IMR-90 (cell line): ENCODE measurements around the gene ALG6. TPM values are rescaled to one million over a fixed set of nuclear protein-coding genes. Genes with fewer than 3 reads are reported as not detected.

Experiments used
- ATAC-seq: fragments of 200-7000 bp; cut with Tn5 transposase; 2 replicates; pipeline ENCODE4 v1.9.1; 2020; ENCODE audit warnings: low read depth, mild to moderate bottlenecking, moderate library complexity
- BruUV-seq: library from RNA; stranded (reverse); fragments of 400-500 nt; replicated peaks from 2 replicates; lab custom pipeline; 2021; lab: Mats Ljungman, UMichigan
- CTCF ChIA-PET: fragments of 300-600 bp; formaldehyde crosslinking; extraction: SDS; loops from one replicate; lab custom pipeline; 2021; ENCODE audit warnings: antibody characterized with exemption; lab: Yijun Ruan, JAX
- POLR2A ChIA-PET: fragments of 300-600 bp; sonication (Branson Sonifier 250); formaldehyde crosslinking; loops from one replicate; lab custom pipeline; 2022; ENCODE audit warnings: antibody characterized with exemption; ENCODE audit not compliant: unreplicated experiment; lab: Charles Lee
- DNase-seq: peaks from one replicate; pipeline ENCODE4 v3.0.0; 2013
- H2AFZ ChIP-seq: replicated peaks from 2 replicates; pipeline ENCODE3; 2013; ENCODE audit warnings: low read length, mild to moderate bottlenecking; ENCODE audit not compliant: poor library complexity
- H2AK5ac ChIP-seq: 2 replicates; pipeline ENCODE4 v1.6.1; 2013; ENCODE audit warnings: low read depth, low read length, inconsistent platforms
- H2AK9ac ChIP-seq: replicated peaks from 2 replicates; pipeline ENCODE3; 2013; ENCODE audit warnings: mild to moderate bottlenecking, low read depth, low read length, moderate library complexity; ENCODE audit not compliant: poor library complexity
- H2BK120ac ChIP-seq: 2 replicates; pipeline ENCODE4 v1.6.1; 2013; ENCODE audit warnings: low read depth, low read length, inconsistent platforms
- H2BK15ac ChIP-seq: 3 replicates; pipeline ENCODE4 v1.6.1; 2013; ENCODE audit warnings: low read depth, low read length, inconsistent platforms
- H2BK20ac ChIP-seq: 2 replicates; pipeline ENCODE4 v1.6.1; 2013; ENCODE audit warnings: low read depth, mild to moderate bottlenecking, inconsistent platforms, low read length, moderate library complexity
- H2BK5ac ChIP-seq: 2 replicates; pipeline ENCODE4 v1.6.1; 2013; ENCODE audit warnings: mild to moderate bottlenecking, low read depth, low read length, inconsistent platforms; ENCODE audit not compliant: poor library complexity, severe bottlenecking
- H3K14ac ChIP-seq: replicated peaks from 2 replicates; pipeline ENCODE4 v1.6.1; 2013; ENCODE audit warnings: low read depth, low read length, inconsistent platforms
- H3K18ac ChIP-seq: 2 replicates; pipeline ENCODE4 v1.6.1; 2013; ENCODE audit warnings: low read depth, low read length, control low read depth
- H3K23ac ChIP-seq: 2 replicates; pipeline ENCODE4 v1.6.1; 2013; ENCODE audit warnings: low read depth, low read length, inconsistent platforms
- H3K27ac ChIP-seq: 2 replicates; pipeline ENCODE4 v1.5.1; 2013; ENCODE audit warnings: mild to moderate bottlenecking, control low read depth, low read length; ENCODE audit not compliant: insufficient read depth
- H3K27me3 ChIP-seq: 2 replicates; pipeline ENCODE4 v1.6.1; 2013; ENCODE audit warnings: low read length; ENCODE audit not compliant: control insufficient read depth, insufficient read depth
- H3K36me3 ChIP-seq: 2 replicates; pipeline ENCODE4 v1.6.1; 2013; ENCODE audit warnings: low read length, mixed read lengths; ENCODE audit not compliant: control insufficient read depth, insufficient read depth
- H3K4ac ChIP-seq: 2 replicates; pipeline ENCODE4 v1.6.1; 2013; ENCODE audit warnings: low read depth, low read length, inconsistent platforms
- H3K4me1 ChIP-seq: 2 replicates; pipeline ENCODE4 v1.6.1; 2013; ENCODE audit warnings: low read length, mixed read lengths; ENCODE audit not compliant: control insufficient read depth, insufficient read depth
- H3K4me2 ChIP-seq: 2 replicates; pipeline ENCODE4 v1.6.1; 2013; ENCODE audit warnings: low read depth, mild to moderate bottlenecking, control low read depth, low read length, moderate library complexity
- H3K4me3 ChIP-seq: 2 replicates; pipeline ENCODE4 v1.5.1; 2013; ENCODE audit warnings: low read depth, mild to moderate bottlenecking, control low read depth, low read length, moderate library complexity; ENCODE audit not compliant: insufficient read depth
- H3K56ac ChIP-seq: 2 replicates; pipeline ENCODE4 v1.6.1; 2013; ENCODE audit warnings: low read length, inconsistent platforms; ENCODE audit not compliant: insufficient read depth; ENCODE audit errors: extremely low read depth
- H3K79me1 ChIP-seq, 2 experiments: 2 replicates each; pipeline ENCODE4 v1.6.1; 2013; ENCODE audit warnings: low read length in 2 of 2, inconsistent platforms in 1 of 2, low read depth in 1 of 2
- H3K9ac ChIP-seq: 2 replicates; pipeline ENCODE4 v1.6.1; 2013; ENCODE audit warnings: low read depth, low read length, control low read depth
- H3K9me1 ChIP-seq: 2 replicates; pipeline ENCODE4 v1.6.1; 2013; ENCODE audit warnings: low read length, inconsistent platforms; ENCODE audit not compliant: insufficient read depth
- H3K9me3 ChIP-seq: 2 replicates; pipeline ENCODE4 v1.6.1; 2013; ENCODE audit warnings: low read length; ENCODE audit not compliant: control insufficient read depth, insufficient read depth
- H4K20me1 ChIP-seq: 2 replicates; pipeline ENCODE4 v1.6.1; 2013; ENCODE audit warnings: low read length, inconsistent platforms; ENCODE audit not compliant: insufficient read depth
- H4K5ac ChIP-seq: 2 replicates; pipeline ENCODE4 v1.6.1; 2013; ENCODE audit warnings: mild to moderate bottlenecking, low read depth, low read length, control low read depth
- H4K8ac ChIP-seq, 2 experiments: 2 replicates each; pipeline ENCODE4 v1.6.1; 2013; ENCODE audit warnings: low read depth in 2 of 2, low read length in 2 of 2, control low read depth in 1 of 2, inconsistent platforms in 1 of 2
- H4K91ac ChIP-seq: 2 replicates; pipeline ENCODE4 v1.6.1; 2013; ENCODE audit warnings: low read depth, low read length, inconsistent platforms; ENCODE audit not compliant: insufficient read depth
- BHLHE40 ChIP-seq: fragments of 150-350 bp; IDR thresholded peaks from 2 replicates; pipeline ENCODE4 v1.6.1; 2016; ENCODE audit warnings: mild to moderate bottlenecking, low read depth, low read length
- CEBPB ChIP-seq: IDR thresholded peaks from 2 replicates; pipeline ENCODE4 v1.6.1; 2012; ENCODE audit warnings: low read depth, low read length, improper control_type of control experiment
- CHD1 ChIP-seq: IDR thresholded peaks from 2 replicates; pipeline ENCODE4 v1.6.1; 2012; ENCODE audit warnings: low read depth, low read length, improper control_type of control experiment
- ELK1 ChIP-seq: fragments of 150-350 bp; IDR thresholded peaks from 2 replicates; pipeline ENCODE4 v1.6.1; 2016; ENCODE audit warnings: low read depth, mild to moderate bottlenecking, low read length, moderate library complexity, borderline replicate concordance
- FOS ChIP-seq: fragments of 150-350 bp; IDR thresholded peaks from 2 replicates; pipeline ENCODE4 v1.6.1; 2016; ENCODE audit warnings: low read depth, low read length
- MAFK ChIP-seq: IDR thresholded peaks from 2 replicates; pipeline ENCODE4 v1.6.1; 2012; ENCODE audit warnings: low read depth, low read length, improper control_type of control experiment
- MAZ ChIP-seq: IDR thresholded peaks from 2 replicates; pipeline ENCODE4 v1.6.1; 2012; ENCODE audit warnings: low read depth, mild to moderate bottlenecking, low read length, improper control_type of control experiment, moderate library complexity, borderline replicate concordance
- MXI1 ChIP-seq: IDR thresholded peaks from 2 replicates; pipeline ENCODE4 v1.6.1; 2012; ENCODE audit warnings: low read depth, mild to moderate bottlenecking, low read length, moderate library complexity, borderline replicate concordance
- NFE2L2 ChIP-seq: fragments of 150-350 bp; IDR thresholded peaks from 2 replicates; pipeline ENCODE4 v1.6.1; 2016; ENCODE audit warnings: low read depth, mild to moderate bottlenecking, low read length
- POLR2A ChIP-seq: IDR thresholded peaks from 2 replicates; pipeline ENCODE4 v1.6.1; 2012; ENCODE audit warnings: mild to moderate bottlenecking, low read depth, low read length
- RAD21 ChIP-seq: IDR thresholded peaks from 2 replicates; pipeline ENCODE4 v1.6.1; 2012; ENCODE audit warnings: low read length, improper control_type of control experiment
- RCOR1 ChIP-seq: IDR thresholded peaks from 2 replicates; pipeline ENCODE4 v1.6.1; 2012; ENCODE audit warnings: mild to moderate bottlenecking, low read length, improper control_type of control experiment; ENCODE audit not compliant: insufficient replicate concordance
- RFX5 ChIP-seq: IDR thresholded peaks from 2 replicates; pipeline ENCODE4 v1.8.0; 2012; ENCODE audit warnings: low read depth, mild to moderate bottlenecking, low read length, moderate library complexity
- SMC3 ChIP-seq: fragments of 150-350 bp; IDR thresholded peaks from 2 replicates; pipeline ENCODE4 v1.6.1; 2016; ENCODE audit warnings: low read depth, mild to moderate bottlenecking, antibody characterized with exemption, low read length, moderate library complexity
- WGBS, 2 experiments: methylation state at CpG; one replicate each; pipeline versions ENCODE4 v1.1.5 to v1.1.7; 2013; ENCODE audit warnings: missing lambda C conversion rate in 2 of 2; ENCODE audit not compliant: insufficient read length in 1 of 2; ENCODE audit errors: extremely low coverage in 2 of 2; 5-methylcytosine and 5-hydroxymethylcytosine counted together
- dilution Hi-C: fragments of 300-500 bp; cut with HindIII; formaldehyde crosslinking; loops from one replicate; pipeline ENCODE4 v1.14.3; 2018; ENCODE audit warnings: low sequenced_read_pairs; ENCODE audit not compliant: unreplicated experiment
- in situ Hi-C: fragments of 300-500 bp; cut with MboI; formaldehyde crosslinking; loops from 3 replicates; pipeline ENCODE4 v1.14.3; 2019; ENCODE audit warnings: low sequenced_read_pairs, inconsistent platforms, mixed read lengths
- intact Hi-C: fragments of 100-400 bp; cut with micrococcal nuclease; formaldehyde crosslinking; loops from 2 replicates; pipeline ENCODE4 v1.10.0; 2022
- polyA plus RNA-seq, 3 experiments: library from polyadenylated mRNA; depleted of rRNA; stranded (reverse); fragments of >200 nt; gene quantifications; 2 replicates each; pipeline ENCODE4 v1.2.3, GENCODE V29; 2012; ENCODE audit warnings: low replicate concordance in 1 of 3
- total RNA-seq: library from RNA; depleted of rRNA; stranded (reverse); fragments of >200 nt; gene quantifications from 2 replicates; pipeline ENCODE4 v1.2.3, GENCODE V29; 2012
- TF ChIP-seq, protein P1 (sequence below): fragments of 150-350 bp; IDR thresholded peaks from 2 replicates; pipeline ENCODE4 v1.6.1; 2017; ENCODE audit warnings: mild to moderate bottlenecking, antibody characterized with exemption, low read length, low read depth
- TF ChIP-seq, protein P2 (sequence below): conservative IDR thresholded peaks from 2 replicates; pipeline ENCODE4 v1.5.1; 2012; ENCODE audit warnings: mild to moderate bottlenecking, low read depth, low read length, improper control_type of control experiment

Gene ALG6
- total and polyA plus RNA-seq, 2 of the 4 experiments (the other 2 are of a cell fraction) = 4.8 to 6.5 TPM

GRCh38 chr1:63350320-63350719, 17.1 kb upstream of the ALG6 start:
- CTCF ChIA-PET = no interaction called here
- H2BK15ac ChIP-seq = no peak overlapping the region
- H3K23ac ChIP-seq = no peak overlapping the region
- peaks cover 17% of the 10 kb centered on the region for H3K27me3 ChIP-seq
- no peaks in the 10 kb centered on the region for H3K9me3 ChIP-seq
- H2BK20ac ChIP-seq = no peak overlapping the region
- H3K18ac ChIP-seq = no peak overlapping the region
- no peaks in the 10 kb centered on the region for H4K20me1 ChIP-seq
- H3K9ac ChIP-seq = no peak overlapping the region
- WGBS, 2 experiments = no CpG with 5 or more reads among the region's 5 CpGs
- no peaks in the 10 kb centered on the region for H3K4me1 ChIP-seq
- no peak overlapping the region for H2BK120ac ChIP-seq
- no peak overlapping the region for H2BK5ac ChIP-seq
- H3K79me1 ChIP-seq = no peaks in the 10 kb centered on the region
- no peak overlapping the region for H4K91ac ChIP-seq
- no peak overlapping the region for H4K5ac ChIP-seq
- H2AFZ ChIP-seq = no peak overlapping the region
- in situ Hi-C loops = no loop called here
- no peak overlapping the region for H2AK9ac ChIP-seq
- H3K56ac ChIP-seq = no peak overlapping the region
- H3K4me3 ChIP-seq = no peak overlapping the region
- dilution Hi-C loops = no loop called here
- intact Hi-C loops = no loop called here
- H4K8ac ChIP-seq = no peak overlapping the region
- no peak overlapping the region for H3K4ac ChIP-seq
- POLR2A ChIA-PET = no interaction called here
- DNase-seq (no peak), ATAC-seq (no peak)
- TF ChIP-seq RFX5 = no peak
- TF ChIP-seq MAZ = no peak
- no peak for TF ChIP-seq FOS
- TF ChIP-seq, protein P1, sequence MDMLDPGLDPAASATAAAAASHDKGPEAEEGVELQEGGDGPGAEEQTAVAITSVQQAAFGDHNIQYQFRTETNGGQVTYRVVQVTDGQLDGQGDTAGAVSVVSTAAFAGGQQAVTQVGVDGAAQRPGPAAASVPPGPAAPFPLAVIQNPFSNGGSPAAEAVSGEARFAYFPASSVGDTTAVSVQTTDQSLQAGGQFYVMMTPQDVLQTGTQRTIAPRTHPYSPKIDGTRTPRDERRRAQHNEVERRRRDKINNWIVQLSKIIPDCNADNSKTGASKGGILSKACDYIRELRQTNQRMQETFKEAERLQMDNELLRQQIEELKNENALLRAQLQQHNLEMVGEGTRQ = no peak
- no peak for TF ChIP-seq RCOR1
- no peak for TF ChIP-seq ELK1
- TF ChIP-seq CEBPB = no peak
- no peak for TF ChIP-seq RAD21
- TF ChIP-seq CHD1 = no peak
- TF ChIP-seq POLR2A = no peak
- no peak for TF ChIP-seq BHLHE40
- TF ChIP-seq MAFK = no peak
- no peak for TF ChIP-seq NFE2L2
- TF ChIP-seq, protein P2, sequence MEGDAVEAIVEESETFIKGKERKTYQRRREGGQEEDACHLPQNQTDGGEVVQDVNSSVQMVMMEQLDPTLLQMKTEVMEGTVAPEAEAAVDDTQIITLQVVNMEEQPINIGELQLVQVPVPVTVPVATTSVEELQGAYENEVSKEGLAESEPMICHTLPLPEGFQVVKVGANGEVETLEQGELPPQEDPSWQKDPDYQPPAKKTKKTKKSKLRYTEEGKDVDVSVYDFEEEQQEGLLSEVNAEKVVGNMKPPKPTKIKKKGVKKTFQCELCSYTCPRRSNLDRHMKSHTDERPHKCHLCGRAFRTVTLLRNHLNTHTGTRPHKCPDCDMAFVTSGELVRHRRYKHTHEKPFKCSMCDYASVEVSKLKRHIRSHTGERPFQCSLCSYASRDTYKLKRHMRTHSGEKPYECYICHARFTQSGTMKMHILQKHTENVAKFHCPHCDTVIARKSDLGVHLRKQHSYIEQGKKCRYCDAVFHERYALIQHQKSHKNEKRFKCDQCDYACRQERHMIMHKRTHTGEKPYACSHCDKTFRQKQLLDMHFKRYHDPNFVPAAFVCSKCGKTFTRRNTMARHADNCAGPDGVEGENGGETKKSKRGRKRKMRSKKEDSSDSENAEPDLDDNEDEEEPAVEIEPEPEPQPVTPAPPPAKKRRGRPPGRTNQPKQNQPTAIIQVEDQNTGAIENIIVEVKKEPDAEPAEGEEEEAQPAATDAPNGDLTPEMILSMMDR = no peak
- no peak for TF ChIP-seq SMC3
- no peak for TF ChIP-seq MXI1
- no peaks in the 10 kb centered on the region for H3K36me3 ChIP-seq
- H2AK5ac ChIP-seq = no peak overlapping the region
- H3K27ac ChIP-seq = no peak overlapping the region
- BruUV-seq = no TSS peak
- H3K4me2 ChIP-seq = no peak overlapping the region
- no peak overlapping the region for H3K14ac ChIP-seq
- no peaks in the 10 kb centered on the region for H3K9me1 ChIP-seq
